ENCODE data around the gene PFKM. TPM values are rescaled to one million over a fixed set of nuclear protein-coding genes. Genes with fewer than 3 reads are reported as not detected.

PFKM gene
- total and polyA plus RNA-seq, 2 donors (not counting 3 experiments of a cell fraction or from before 2014, with no cell fraction given): 53.4 to 74.4 TPM

DNA sequence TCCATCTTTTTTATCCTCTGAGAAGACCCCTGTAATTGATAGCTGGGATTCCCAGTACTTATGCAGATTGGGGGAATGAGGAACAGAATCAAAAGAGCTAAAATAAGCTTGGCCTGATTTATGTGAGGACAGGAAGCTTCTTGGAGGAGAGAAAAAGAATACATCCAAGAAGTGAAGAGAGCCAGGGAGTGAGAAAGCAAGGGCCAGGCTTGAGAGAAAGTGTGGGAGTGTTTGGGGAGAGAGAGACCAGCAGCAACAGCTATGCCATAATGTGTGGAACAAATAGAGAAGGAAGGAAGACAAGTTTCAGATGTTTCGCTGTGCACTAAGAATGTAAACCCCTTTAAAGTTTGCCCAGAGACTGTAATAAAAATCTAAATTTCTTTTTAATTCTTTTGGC lies 60.3 kb downstream of the PFKM start:
- ChIA-PET CTCF (interaction anchor here (1.0 to 3.1 kb wide), 5 partner anchors 8 to 439 kb away, joined by 3 to 12 read pairs (median 4); no protein-coding TSS in a partner anchor), POLR2A (no interaction called here)
- intact Hi-C loops (cut with micrococcal nuclease) (no loop called here), dilution Hi-C loops (cut with MboI; ENCODE audit: extremely low pct_ligation_motif_present, low sequenced_read_pairs) (no loop called here)
- Histone ChIP-seq H3K36me3 (ENCODE audit: control insufficient read depth in 2 of 2, extremely low read depth in 1 of 2, insufficient read depth in 2 of 2, low read length in 2 of 2) (no peaks in the 10 kb centered on the region), H3K4me1 (ENCODE audit: control insufficient read depth, extremely low read depth, insufficient read depth, low read length) (no peaks in the 10 kb centered on the region), H3K79me2 (ENCODE audit: control insufficient read depth, insufficient read depth, low read length) (no peaks in the 10 kb centered on the region), H4K20me1 (replicated peaks; ENCODE audit: control insufficient read depth, extremely low read depth, insufficient read depth, low read length) (no peaks in the 10 kb centered on the region), H3K4me2 (ENCODE audit: insufficient read depth, low read length) (no peak overlapping the region), H3K9me3 (replicated peaks; ENCODE audit: control insufficient read depth, insufficient read depth, low read length) (no peaks in the 10 kb centered on the region), H3K9me1 (replicated peaks; ENCODE audit: control insufficient read depth, extremely low read depth, insufficient read depth, low read length) (no peaks in the 10 kb centered on the region), H2AFZ (ENCODE audit: low read depth, low read length) (no peak overlapping the region), H3K27me3 (ENCODE audit: control insufficient read depth in 2 of 2, insufficient read depth in 2 of 2, low read length in 2 of 2) (peaks cover 55 to 59% of the 10 kb centered on the region in 2 experiments), H3K9ac (replicated peaks; ENCODE audit: extremely low read depth, insufficient read depth, low read length) (no peak overlapping the region), H3K27ac (ENCODE audit: insufficient read depth, low read depth, low read length) (no peak overlapping the region), H3K4me3 (replicated peaks in 1 of 3; ENCODE audit: insufficient read depth in 1 of 3, low read depth in 1 of 3, low read length in 3 of 3) (no peak overlapping the region)
- DNase-seq (ENCODE audit: low read depth, low spot score) (no peak), FAIRE-seq (no peak)
- no TSS peak for BruUV-seq (replicated peaks)
- TF ChIP-seq, protein P1, sequence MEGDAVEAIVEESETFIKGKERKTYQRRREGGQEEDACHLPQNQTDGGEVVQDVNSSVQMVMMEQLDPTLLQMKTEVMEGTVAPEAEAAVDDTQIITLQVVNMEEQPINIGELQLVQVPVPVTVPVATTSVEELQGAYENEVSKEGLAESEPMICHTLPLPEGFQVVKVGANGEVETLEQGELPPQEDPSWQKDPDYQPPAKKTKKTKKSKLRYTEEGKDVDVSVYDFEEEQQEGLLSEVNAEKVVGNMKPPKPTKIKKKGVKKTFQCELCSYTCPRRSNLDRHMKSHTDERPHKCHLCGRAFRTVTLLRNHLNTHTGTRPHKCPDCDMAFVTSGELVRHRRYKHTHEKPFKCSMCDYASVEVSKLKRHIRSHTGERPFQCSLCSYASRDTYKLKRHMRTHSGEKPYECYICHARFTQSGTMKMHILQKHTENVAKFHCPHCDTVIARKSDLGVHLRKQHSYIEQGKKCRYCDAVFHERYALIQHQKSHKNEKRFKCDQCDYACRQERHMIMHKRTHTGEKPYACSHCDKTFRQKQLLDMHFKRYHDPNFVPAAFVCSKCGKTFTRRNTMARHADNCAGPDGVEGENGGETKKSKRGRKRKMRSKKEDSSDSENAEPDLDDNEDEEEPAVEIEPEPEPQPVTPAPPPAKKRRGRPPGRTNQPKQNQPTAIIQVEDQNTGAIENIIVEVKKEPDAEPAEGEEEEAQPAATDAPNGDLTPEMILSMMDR (IDR thresholded peaks at IDR 0.05; ENCODE audit: extremely low read depth in 1 of 2, insufficient read depth in 1 of 2, low read depth in 1 of 2, low read length in 2 of 2): no peak
- TF ChIP-seq GATA2 (IDR thresholded peaks at IDR 0.05; ENCODE audit: insufficient read depth, insufficient read length, low read depth, low read length) (no peak), MYC (IDR thresholded peaks at IDR 0.05; ENCODE audit: low read depth, low read length) (no peak), POLR2A (IDR thresholded peaks at IDR 0.05; ENCODE audit: low read depth, low read length) (no peak), EZH2 (IDR thresholded peaks at IDR 0.05; ENCODE audit: borderline replicate concordance, low read depth, low read length, severe bottlenecking) (no peak), POLR2AphosphoS5 (IDR thresholded peaks at IDR 0.05; ENCODE audit: insufficient read depth, low read depth, low read length) (no peak), FOS (IDR thresholded peaks at IDR 0.05; ENCODE audit: borderline replicate concordance, insufficient read depth, low read length) (no peak), JUN (IDR thresholded peaks at IDR 0.05; ENCODE audit: borderline replicate concordance, insufficient read depth, insufficient read length, low read depth) (no peak)
- TF ChIP-seq, protein P2, sequence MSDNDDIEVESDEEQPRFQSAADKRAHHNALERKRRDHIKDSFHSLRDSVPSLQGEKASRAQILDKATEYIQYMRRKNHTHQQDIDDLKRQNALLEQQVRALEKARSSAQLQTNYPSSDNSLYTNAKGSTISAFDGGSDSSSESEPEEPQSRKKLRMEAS (IDR thresholded peaks at IDR 0.05; ENCODE audit: insufficient read depth, insufficient read length): no peak
